ENCODE results near the gene PRH2.

- TF ChIP-seq CTCF (IDR thresholded peaks at IDR 0.05) (no peak), POLR2A (IDR thresholded peaks at IDR 0.05) (no peak)
Measured at GRCh38 chr12:10891937-10892336, 37.1 kb upstream of the PRH2 start.

All from body of pancreas (tissue), 4 donors.